K562 (cell line): Measurements from ENCODE around the gene RND1.

Experiments
- CBX1 ChIP-seq: sonication (generic); IDR thresholded peaks from 2 replicates; pipeline ENCODE4 v1.6.1; 2016; ENCODE audit warnings: antibody characterized with exemption, low read depth, mild to moderate bottlenecking
- CREB1 ChIP-seq, 2 experiments: sonication (generic) in 1 of 2; formaldehyde crosslinking in 1 of 2; IDR thresholded peaks; 2 replicates each; pipeline versions ENCODE4 v1.6.1 to v1.8.0; 2012 to 2022; ENCODE audit warnings: inconsistent platforms in 1 of 2, mild to moderate bottlenecking in 1 of 2, missing genetic modification reagents in 1 of 2, moderate library complexity in 1 of 2
- CTCF ChIP-seq, 3 experiments: IDR thresholded peaks in 2 of 3; conservative IDR thresholded peaks in 1 of 3; 2 replicates each; pipeline ENCODE4 v1.5.1; 2011 to 2012; ENCODE audit warnings: low read length in 3 of 3, mild to moderate bottlenecking in 3 of 3, control low read depth in 2 of 3, improper control_type of control experiment in 1 of 3, inconsistent platforms in 1 of 3, low read depth in 1 of 3, mixed read lengths in 1 of 3, moderate library complexity in 1 of 3; ENCODE audit not compliant: insufficient read depth in 2 of 3
- E2F5 ChIP-seq: sonication (generic); formaldehyde crosslinking; IDR thresholded peaks from 2 replicates; pipeline ENCODE4 v1.8.0; 2022; ENCODE audit warnings: mild to moderate bottlenecking, missing genetic modification reagents
- ELF1 ChIP-seq: fragments of 200-800 bp; sonication (Bioruptor generic); IDR thresholded peaks from 2 replicates; pipeline ENCODE4 v1.6.1; 2016; ENCODE audit warnings: missing genetic modification characterization, missing compliant biosample characterization
- EP300 ChIP-seq: IDR thresholded peaks from 2 replicates; pipeline ENCODE4 v1.6.1; 2012; ENCODE audit warnings: low read length, improper control_type of control experiment
- EZH2 ChIP-seq: IDR thresholded peaks from 2 replicates; pipeline ENCODE4 v1.6.1; 2012; ENCODE audit warnings: low read depth, mild to moderate bottlenecking, inconsistent platforms, low read length, borderline replicate concordance
- NFIC ChIP-seq: fragments of 450-650 bp; IDR thresholded peaks from 2 replicates; pipeline ENCODE4 v1.6.1; 2017; ENCODE audit warnings: mild to moderate bottlenecking, inconsistent platforms
- NFIX ChIP-seq: fragments of 250-450 bp; sonication (Bioruptor Pico); IDR thresholded peaks from 2 replicates; pipeline ENCODE4 v1.4.0; 2020; ENCODE audit warnings: low read depth, mild to moderate bottlenecking, moderate library complexity
- NR2C2 ChIP-seq, 2 experiments: fragments of 200-800 bp in 1 of 2; sonication (Bioruptor generic) in 1 of 2; sonication (generic) in 1 of 2; formaldehyde crosslinking in 1 of 2; IDR thresholded peaks; 2 replicates each; pipeline versions ENCODE4 v1.6.1 to v1.8.0; 2016 to 2022; ENCODE audit warnings: mild to moderate bottlenecking in 1 of 2, missing compliant biosample characterization in 1 of 2, missing genetic modification characterization in 1 of 2, missing genetic modification reagents in 1 of 2
- ZNF253 ChIP-seq: fragments of 250-450 bp; sonication (Bioruptor Pico); conservative IDR thresholded peaks from 2 replicates; pipeline ENCODE4 v1.6.1; 2021; ENCODE audit warnings: mild to moderate bottlenecking
- ZNF696 ChIP-seq: fragments of 250-450 bp; sonication (Bioruptor Pico); conservative IDR thresholded peaks from 2 replicates; pipeline ENCODE4 v1.4.0; 2020; ENCODE audit warnings: mild to moderate bottlenecking, moderate library complexity
- ZNF830 ChIP-seq: fragments of 250-450 bp; sonication (Bioruptor Pico); IDR thresholded peaks from 2 replicates; pipeline ENCODE4 v1.5.0; 2021; ENCODE audit warnings: mild to moderate bottlenecking

GRCh38 chr12:48854488-48854887 is 11.2 kb downstream of the RND1 start:
- TF ChIP-seq EZH2 (no peak), EP300 (no peak), ZNF830 (CRISPR knock-in tag) (no peak), NFIC (no peak), ZNF696 (no peak), CBX1 (no peak), NR2C2 (CRISPR knock-in tag; IDR thresholded peaks at IDR 0.05) (no peak), NR2C2 (tag; IDR thresholded peaks at IDR 0.05) (no peak), NFIX (no peak), E2F5 (no peak), ELF1 (tag) (no peak), CTCF (IDR thresholded peaks at IDR 0.05 in 2 of 3, conservative IDR thresholded peaks at IDR 0.05 in 1 of 3; ENCODE audit: insufficient read depth in 2 of 3, low read depth in 1 of 3, low read length in 3 of 3) (no peak), CREB1 (IDR thresholded peaks at IDR 0.05) (no peak), CREB1 (CRISPR knock-in tag; IDR thresholded peaks at IDR 0.05) (no peak), ZNF253 (CRISPR knock-in tag) (no peak)
